PFSK-1 (cell line): ENCODE results near the gene SUSD4. TPM values are rescaled to one million over a fixed set of nuclear protein-coding genes. Genes with fewer than 3 reads are reported as not detected.

ENCODE experiments used
- FOXP2 ChIP-seq: optimal IDR thresholded peaks from 2 replicates; pipeline ENCODE3; 2011; ENCODE audit warnings: borderline replicate concordance, control low read depth, inconsistent platforms; ENCODE audit not compliant: insufficient read depth; ENCODE audit errors: extremely low read length, extremely low read depth
- POLR2AphosphoS5 ChIP-seq: IDR thresholded peaks from 2 replicates; pipeline ENCODE4 v1.6.1; 2012; ENCODE audit warnings: low read depth, mild to moderate bottlenecking, control low read depth, low read length, moderate library complexity
- REST ChIP-seq, 2 experiments: IDR thresholded peaks; 2 replicates each; pipeline versions ENCODE4 v1.6.1 to v1.8.0; 2011 to 2012; ENCODE audit warnings: low read depth in 2 of 2, low read length in 2 of 2, control low read depth in 1 of 2, inconsistent platforms in 1 of 2, mild to moderate bottlenecking in 1 of 2, moderate library complexity in 1 of 2; ENCODE audit not compliant: insufficient read depth in 1 of 2
- SIN3A ChIP-seq: IDR thresholded peaks from 2 replicates; pipeline ENCODE4 v1.6.1; 2012; ENCODE audit warnings: mild to moderate bottlenecking, low read length, moderate library complexity, borderline replicate concordance; ENCODE audit not compliant: insufficient read depth
- TAF1 ChIP-seq: IDR thresholded peaks from 2 replicates; pipeline ENCODE4 v1.6.1; 2012; ENCODE audit warnings: low read length, control low read depth, borderline replicate concordance; ENCODE audit not compliant: insufficient read depth
- polyA plus RNA-seq: library from polyadenylated mRNA; unstranded; fragments of >200 nt; gene quantifications from one replicate; pipeline ENCODE4 v1.2.1, GENCODE V29; 2012; ENCODE audit warnings: low read depth, missing spikeins; ENCODE audit not compliant: insufficient read length

The SUSD4 gene
- polyA plus RNA-seq, result not detected

GRCh38 chr1:223363856-223364684 lies at the start of gene SUSD4:
SUSD4 (minus strand) TSS chr1:223364176; CDS start chr1:223363425, 751 bp downstream.
- no peak for TF ChIP-seq REST (IDR thresholded peaks at IDR 0.05; ENCODE audit: insufficient read depth in 1 of 2, low read depth in 2 of 2, low read length in 2 of 2)
- TF ChIP-seq POLR2AphosphoS5, result no peak
- no peak for TF ChIP-seq SIN3A
- no peak for TF ChIP-seq TAF1
- no peak for TF ChIP-seq FOXP2

GRCh38 chr1:223413216-223413615 lies 49.2 kb upstream of the SUSD4 start:
- no peak for TF ChIP-seq POLR2AphosphoS5
- no peak for TF ChIP-seq SIN3A
- no peak for TF ChIP-seq TAF1
- no peak for TF ChIP-seq REST (IDR thresholded peaks at IDR 0.05; ENCODE audit: insufficient read depth in 1 of 2, low read depth in 2 of 2, low read length in 2 of 2)
- TF ChIP-seq FOXP2, result no peak

GRCh38 chr1:223411710-223412109 lies 47.7 kb upstream of the SUSD4 start:
- TF ChIP-seq REST (IDR thresholded peaks at IDR 0.05; ENCODE audit: insufficient read depth in 1 of 2, low read depth in 2 of 2, low read length in 2 of 2) (no peak), POLR2AphosphoS5 (no peak)

- TF ChIP-seq SIN3A, result no peak
These were observed 47.3 kb upstream of the SUSD4 start for GRCh38 chr1:223411309-223411708.

GRCh38 chr1:223410036-223410435 lies 46.1 kb upstream of the SUSD4 start:
- TF ChIP-seq POLR2AphosphoS5 (no peak), REST (IDR thresholded peaks at IDR 0.05; ENCODE audit: insufficient read depth in 1 of 2, low read depth in 2 of 2, low read length in 2 of 2) (no peak), FOXP2 (no peak), TAF1 (no peak), SIN3A (no peak)
